GM12878 (cell line): Measurements from ENCODE around the gene ARFIP1. TPM values are rescaled to one million over a fixed set of nuclear protein-coding genes. Genes with fewer than 3 reads are reported as not detected.
"Not testable (repeated sequence)": the region's sequence is repeated elsewhere in the genome, so short reads cannot be mapped to it uniquely, and the experiment has no call there.

Experiments used
- ATAC-seq: fragments of 200-7000 bp; cut with Tn5 transposase; 3 replicates; pipeline ENCODE4 v1.9.1; 2020; ENCODE audit warnings: mild to moderate bottlenecking, moderate library complexity
- BruUV-seq: library from RNA; stranded (reverse); fragments of 400-500 nt; replicated peaks from 2 replicates; lab custom pipeline; 2021; lab: Mats Ljungman, UMichigan
- CTCF ChIA-PET: fragments of 300-600 bp; sonication (Branson Sonifier 250); formaldehyde crosslinking; extraction: SDS; loops from one replicate; lab custom pipeline; 2021; ENCODE audit warnings: inconsistent platforms; lab: Yijun Ruan, JAX
- POLR2A ChIA-PET: fragments of 350-600 bp; formaldehyde crosslinking; extraction: SDS; loops from one replicate; lab custom pipeline; 2021; ENCODE audit warnings: inconsistent platforms; lab: Charles Lee
- RAD21 ChIA-PET: fragments of 300-600 bp; sonication (Branson Sonifier 250); formaldehyde crosslinking; loops from one replicate; lab custom pipeline; 2023; ENCODE audit warnings: antibody characterized with exemption; ENCODE audit not compliant: unreplicated experiment; lab: Charles Lee
- SMC1A ChIA-PET: fragments of 300-600 bp; sonication (Branson Sonifier 250); formaldehyde crosslinking; loops from one replicate; lab custom pipeline; 2023; ENCODE audit not compliant: unreplicated experiment, uncharacterized antibody; lab: Charles Lee
- DNase-seq: peaks from one replicate; pipeline ENCODE4 v3.0.0-alpha.2; 2011; ENCODE audit warnings: low read depth, low spot score
- FAIRE-seq: peaks from 3 replicates; lab custom pipeline; 2011; peaks lifted over from hg19 to GRCh38; lab: Jason Lieb, UNC
- H2AFZ ChIP-seq: 2 replicates; pipeline ENCODE4 v1.6.0; 2011; ENCODE audit warnings: low read depth, low read length, control low read depth; ENCODE audit not compliant: control insufficient read depth
- H3K27ac ChIP-seq: 2 replicates; pipeline ENCODE4 v1.5.1; 2011; ENCODE audit warnings: control low read depth; ENCODE audit not compliant: control insufficient read depth, insufficient read depth
- H3K27me3 ChIP-seq, 2 experiments: replicated peaks in 1 of 2; 2 replicates each; pipeline versions ENCODE4 v1.6.0 to v1.6.1; 2011; ENCODE audit warnings: low read length in 1 of 2; ENCODE audit not compliant: control insufficient read depth in 2 of 2, insufficient read depth in 2 of 2
- H3K36me3 ChIP-seq, 2 experiments: 2 replicates each; pipeline ENCODE4 v1.5.1; 2011; ENCODE audit warnings: low read length in 1 of 2; ENCODE audit not compliant: control insufficient read depth in 2 of 2, insufficient read depth in 2 of 2
- H3K4me1 ChIP-seq: 2 replicates; pipeline ENCODE4 v1.6.1; 2011; ENCODE audit warnings: mild to moderate bottlenecking, low read length, moderate library complexity, mixed read lengths; ENCODE audit not compliant: control insufficient read depth, insufficient read depth
- H3K4me2 ChIP-seq: 2 replicates; pipeline ENCODE4 v1.6.0; 2011; ENCODE audit warnings: control low read depth; ENCODE audit not compliant: control insufficient read depth, insufficient read depth
- H3K4me3 ChIP-seq: fragments of 200-600 bp; sonication (generic); 2 replicates; pipeline ENCODE4 v1.5.1; 2016
- H3K79me2 ChIP-seq: 2 replicates; pipeline ENCODE4 v1.6.0; 2011; ENCODE audit warnings: low read length; ENCODE audit not compliant: control insufficient read depth, insufficient read depth
- H3K9ac ChIP-seq: 2 replicates; pipeline ENCODE4 v1.8.0; 2011; ENCODE audit warnings: low read length, control low read depth, mixed read lengths; ENCODE audit not compliant: control insufficient read depth, insufficient read depth
- H3K9me3 ChIP-seq: replicated peaks from 3 replicates; pipeline ENCODE4 v1.5.1; 2011; ENCODE audit warnings: mild to moderate bottlenecking, low read length; ENCODE audit not compliant: control insufficient read depth, insufficient read depth
- H4K20me1 ChIP-seq: 2 replicates; pipeline ENCODE4 v1.6.0; 2011; ENCODE audit not compliant: control insufficient read depth, insufficient read depth
- MTA2 ChIP-seq: fragments of 450-650 bp; IDR thresholded peaks from 2 replicates; pipeline ENCODE4 v1.6.1; 2016; ENCODE audit warnings: low read depth, mild to moderate bottlenecking, moderate library complexity
- RUNX3 ChIP-seq: IDR thresholded peaks from 2 replicates; pipeline ENCODE4 v1.6.1; 2012; ENCODE audit warnings: low read length, inconsistent platforms
- ZZZ3 ChIP-seq: IDR thresholded peaks from 2 replicates; pipeline ENCODE4 v1.6.1; 2011; ENCODE audit warnings: low read depth; ENCODE audit not compliant: control insufficient read depth, insufficient read length
- WGBS: methylation state at CpG from one replicate; pipeline ENCODE4 v1.1.6; 2016; ENCODE audit warnings: low lambda C conversion rate; ENCODE audit not compliant: insufficient replicate concordance, insufficient coverage; ENCODE audit errors: missing lambda C conversion rate; 5-methylcytosine and 5-hydroxymethylcytosine counted together
- in situ Hi-C: fragments of 300-500 bp; cut with MboI; formaldehyde crosslinking; loops from 9 replicates; pipeline ENCODE4 v1.14.3; 2018; ENCODE audit warnings: mixed read lengths
- intact Hi-C: fragments of 100-400 bp; cut with micrococcal nuclease; formaldehyde crosslinking; loops from one replicate; pipeline ENCODE4 v1.14.2; 2022; ENCODE audit not compliant: unreplicated experiment
- polyA plus RNA-seq, 11 experiments: library from polyadenylated mRNA; depleted of rRNA in 4 of 11; unstranded in 6 of 11; stranded (reverse) in 5 of 11; fragments of >200 nt; fragmentation: Nextera tagmentation in 4 of 11; fragmentation: Illumina TruSeq in 1 of 11; extraction: Ambion mirVana in 4 of 11; extraction: Trizol in 1 of 11; gene quantifications; 1 replicate in 1 of 11; 2 replicates in 10 of 11; pipeline versions ENCODE4 v1.2.1 to v1.2.3, GENCODE V29; 2011 to 2016; ENCODE audit warnings: inconsistent platforms in 2 of 11, missing spikeins in 2 of 11, low read depth in 1 of 11
- total RNA-seq, 4 experiments: library from RNA; depleted of rRNA in 3 of 4; stranded (reverse); fragments of >200 nt in 3 of 4; fragmentation: Illumina TruSeq in 1 of 4; extraction: Trizol in 1 of 4; gene quantifications; 2 replicates each; pipeline versions ENCODE4 v1.2.1 to v1.2.3, GENCODE V29; 2013 to 2021
- TF ChIP-seq, protein P1 (sequence below): fragments of 450-650 bp; IDR thresholded peaks from 2 replicates; pipeline ENCODE4 v1.6.1; 2017; ENCODE audit warnings: antibody characterized with exemption, mild to moderate bottlenecking, moderate library complexity
- TF ChIP-seq, protein P2 (sequence below): fragments of 450-650 bp; formaldehyde crosslinking; IDR thresholded peaks from 2 replicates; pipeline ENCODE4 v1.4.0; 2022; ENCODE audit warnings: mild to moderate bottlenecking, moderate library complexity

Gene ARFIP1
- total and polyA plus RNA-seq, 10 of the 15 experiments (the other 5 are each of a cell fraction or from before 2014, with no cell fraction given), result 9.5 to 21.7 (median 15.4) TPM

DNA sequence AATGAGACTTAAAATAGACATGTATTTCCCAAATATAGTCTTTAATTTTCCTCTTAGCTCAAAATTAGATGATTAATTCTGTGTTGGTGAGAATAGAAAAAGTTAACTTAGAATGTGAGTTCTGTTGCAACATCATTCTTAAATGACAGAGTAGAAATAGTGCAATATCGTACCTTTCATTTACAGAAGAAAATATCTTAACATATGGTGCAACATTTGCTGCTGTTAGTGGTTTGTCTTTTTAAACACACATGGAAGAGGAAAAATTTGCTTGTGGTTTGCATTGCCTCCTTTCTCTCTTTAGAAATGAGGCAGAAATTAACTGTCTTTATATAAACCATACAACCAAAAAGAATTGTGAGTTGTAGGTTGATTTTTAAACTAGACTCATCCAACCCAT is 117.1 kb downstream of the ARFIP1 start:
- no peaks in the 10 kb centered on the region for H3K9me3 ChIP-seq
- no peaks in the 10 kb centered on the region for H4K20me1 ChIP-seq
- intact Hi-C loops (no loop called here), in situ Hi-C loops (no loop called here)
- 100% methylated on average over 1 of the region's 1 CpG for WGBS
- ATAC-seq (no peak), FAIRE-seq (no peak), DNase-seq (no peak)
- BruUV-seq, result no TSS peak
- H3K4me1 ChIP-seq, result no peaks in the 10 kb centered on the region
- no peak overlapping the region for H3K27ac ChIP-seq
- peaks cover 0 to 6% of the 10 kb centered on the region in 2 experiments; a peak in 1 of 4 replicates for H3K36me3 ChIP-seq
- ChIA-PET POLR2A (no interaction called here), CTCF (no interaction called here), SMC1A (interaction anchor here (0.6 to 3.4 kb wide), 5 partner anchors 10 to 187 kb away, joined by 3 to 17 read pairs (median 3); no protein-coding TSS in a partner anchor), RAD21 (no interaction called here)
- H3K27me3 ChIP-seq, result no peaks in the 10 kb centered on the region
- TF ChIP-seq MTA2, result no peak
- TF ChIP-seq, protein P1, sequence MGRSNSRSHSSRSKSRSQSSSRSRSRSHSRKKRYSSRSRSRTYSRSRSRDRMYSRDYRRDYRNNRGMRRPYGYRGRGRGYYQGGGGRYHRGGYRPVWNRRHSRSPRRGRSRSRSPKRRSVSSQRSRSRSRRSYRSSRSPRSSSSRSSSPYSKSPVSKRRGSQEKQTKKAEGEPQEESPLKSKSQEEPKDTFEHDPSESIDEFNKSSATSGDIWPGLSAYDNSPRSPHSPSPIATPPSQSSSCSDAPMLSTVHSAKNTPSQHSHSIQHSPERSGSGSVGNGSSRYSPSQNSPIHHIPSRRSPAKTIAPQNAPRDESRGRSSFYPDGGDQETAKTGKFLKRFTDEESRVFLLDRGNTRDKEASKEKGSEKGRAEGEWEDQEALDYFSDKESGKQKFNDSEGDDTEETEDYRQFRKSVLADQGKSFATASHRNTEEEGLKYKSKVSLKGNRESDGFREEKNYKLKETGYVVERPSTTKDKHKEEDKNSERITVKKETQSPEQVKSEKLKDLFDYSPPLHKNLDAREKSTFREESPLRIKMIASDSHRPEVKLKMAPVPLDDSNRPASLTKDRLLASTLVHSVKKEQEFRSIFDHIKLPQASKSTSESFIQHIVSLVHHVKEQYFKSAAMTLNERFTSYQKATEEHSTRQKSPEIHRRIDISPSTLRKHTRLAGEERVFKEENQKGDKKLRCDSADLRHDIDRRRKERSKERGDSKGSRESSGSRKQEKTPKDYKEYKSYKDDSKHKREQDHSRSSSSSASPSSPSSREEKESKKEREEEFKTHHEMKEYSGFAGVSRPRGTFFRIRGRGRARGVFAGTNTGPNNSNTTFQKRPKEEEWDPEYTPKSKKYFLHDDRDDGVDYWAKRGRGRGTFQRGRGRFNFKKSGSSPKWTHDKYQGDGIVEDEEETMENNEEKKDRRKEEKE, result no peak
- TF ChIP-seq RUNX3, result no peak
- TF ChIP-seq, protein P2, sequence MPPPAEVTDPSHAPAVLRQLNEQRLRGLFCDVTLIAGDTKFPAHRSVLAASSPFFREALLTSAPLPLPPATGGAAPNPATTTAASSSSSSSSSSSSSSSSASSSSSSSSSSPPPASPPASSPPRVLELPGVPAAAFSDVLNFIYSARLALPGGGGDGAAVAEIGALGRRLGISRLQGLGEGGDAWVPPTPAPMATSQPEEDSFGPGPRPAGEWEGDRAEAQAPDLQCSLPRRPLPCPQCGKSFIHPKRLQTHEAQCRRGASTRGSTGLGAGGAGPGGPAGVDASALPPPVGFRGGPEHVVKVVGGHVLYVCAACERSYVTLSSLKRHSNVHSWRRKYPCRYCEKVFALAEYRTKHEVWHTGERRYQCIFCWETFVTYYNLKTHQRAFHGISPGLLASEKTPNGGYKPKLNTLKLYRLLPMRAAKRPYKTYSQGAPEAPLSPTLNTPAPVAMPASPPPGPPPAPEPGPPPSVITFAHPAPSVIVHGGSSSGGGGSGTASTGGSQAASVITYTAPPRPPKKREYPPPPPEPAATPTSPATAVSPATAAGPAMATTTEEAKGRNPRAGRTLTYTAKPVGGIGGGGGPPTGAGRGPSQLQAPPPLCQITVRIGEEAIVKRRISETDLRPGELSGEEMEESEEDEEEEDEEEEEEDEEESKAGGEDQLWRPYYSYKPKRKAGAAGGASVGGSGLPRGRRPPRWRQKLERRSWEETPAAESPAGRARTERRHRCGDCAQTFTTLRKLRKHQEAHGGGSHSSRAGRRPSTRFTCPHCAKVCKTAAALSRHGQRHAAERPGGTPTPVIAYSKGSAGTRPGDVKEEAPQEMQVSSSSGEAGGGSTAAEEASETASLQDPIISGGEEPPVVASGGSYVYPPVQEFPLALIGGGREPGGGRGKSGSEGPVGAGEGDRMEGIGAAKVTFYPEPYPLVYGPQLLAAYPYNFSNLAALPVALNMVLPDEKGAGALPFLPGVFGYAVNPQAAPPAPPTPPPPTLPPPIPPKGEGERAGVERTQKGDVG (CRISPR knock-in tag), result no peak
- TF ChIP-seq ZZZ3, result no peak
- no peak overlapping the region for H3K4me3 ChIP-seq
- no peak overlapping the region for H2AFZ ChIP-seq
- no peaks in the 10 kb centered on the region for H3K79me2 ChIP-seq
- no peak overlapping the region for H3K9ac ChIP-seq
- no peak overlapping the region for H3K4me2 ChIP-seq

DNA sequence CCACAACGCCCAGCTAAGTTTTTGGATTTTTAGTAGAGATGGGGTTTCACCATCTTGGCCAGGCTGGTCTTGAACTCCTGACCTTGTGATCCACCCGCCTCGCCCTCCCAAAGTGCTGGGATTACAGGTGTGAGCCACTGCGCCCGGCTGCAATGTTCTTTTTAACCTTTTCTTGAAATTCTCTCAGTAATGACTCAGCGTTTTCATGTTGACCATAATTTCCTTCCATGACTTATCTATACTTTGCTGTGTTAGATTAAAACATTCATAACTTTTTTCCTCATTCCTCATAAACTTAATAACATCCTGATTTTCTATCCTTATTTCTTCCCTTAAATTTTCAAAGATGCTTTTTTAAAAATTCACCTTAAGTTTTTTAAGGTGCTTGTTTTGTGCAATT is 118.4 kb downstream of the ARFIP1 start:
- SMC1A ChIA-PET, result interaction anchor here (3.4 kb wide), 1 partner anchor 11 kb away, joined by 17 read pairs; no protein-coding TSS in a partner anchor
- FAIRE-seq, H2AFZ ChIP-seq, H3K4me1 ChIP-seq, BruUV-seq, H3K79me2 ChIP-seq, ATAC-seq, RAD21 ChIA-PET, H3K4me2 ChIP-seq, H3K9me3 ChIP-seq, DNase-seq, H3K36me3 ChIP-seq, H3K9ac ChIP-seq, H4K20me1 ChIP-seq, H3K4me3 ChIP-seq, CTCF ChIA-PET, in situ Hi-C loops, intact Hi-C loops, POLR2A ChIA-PET, H3K27me3 ChIP-seq, H3K27ac ChIP-seq: not testable (repeated sequence)
- 92% methylated on average over 6 of the region's 6 CpGs for WGBS
